GM12891 (cell line): ENCODE results near the gene SKIC3.

Experiments used
- PAX5 ChIP-seq: IDR thresholded peaks from 2 replicates; pipeline ENCODE4 v1.6.1; 2011; ENCODE audit warnings: low read length, moderate library complexity, mild to moderate bottlenecking; ENCODE audit not compliant: insufficient read depth, severe bottlenecking
- POLR2A ChIP-seq: IDR thresholded peaks from 2 replicates; pipeline ENCODE4 v1.6.1; 2011; ENCODE audit warnings: low read depth, low read length, control low read depth
- POLR2AphosphoS5 ChIP-seq: IDR thresholded peaks from 2 replicates; pipeline ENCODE4 v1.6.1; 2011; ENCODE audit warnings: low read depth, low read length, control low read depth
- SPI1 ChIP-seq: IDR thresholded peaks from 2 replicates; pipeline ENCODE4 v1.6.1; 2011; ENCODE audit warnings: low read depth, low read length, control low read depth

- TF ChIP-seq POLR2AphosphoS5 (no peak), POLR2A (no peak), SPI1 (no peak), PAX5 (no peak)
Observed at GRCh38 chr5:95563367-95563766, 8.6 kb upstream of the SKIC3 start.
